Measurements from ENCODE around the gene PLCL1. TPM values are rescaled to one million over a fixed set of nuclear protein-coding genes. Genes with fewer than 3 reads are reported as not detected.

Gene PLCL1
- total RNA-seq, 1 donor from 2014 or later = 13.6 TPM

- peaks cover 2% of the 10 kb centered on the region for H3K27me3 Mint-ChIP-seq (ENCODE audit: unreplicated experiment)
- H3K4me1 Mint-ChIP-seq (ENCODE audit: unreplicated experiment) = peaks cover 14% of the 10 kb centered on the region
- no peaks in the 10 kb centered on the region for H3K9me3 Mint-ChIP-seq (ENCODE audit: unreplicated experiment)
- peak overlapping the region; percentile 85 for H3K27ac Mint-ChIP-seq (ENCODE audit: unreplicated experiment)
- no peak overlapping the region for H3K4me3 Mint-ChIP-seq (ENCODE audit: unreplicated experiment)
- TF ChIP-seq CTCF (IDR thresholded peaks at IDR 0.05; ENCODE audit: unreplicated experiment) = no peak
- no peak for DNase-seq (ENCODE audit: low spot score)
- no peaks in the 10 kb centered on the region for H3K36me3 Mint-ChIP-seq (ENCODE audit: low read depth, unreplicated experiment)
Observed at GRCh38 chr2:198117406-198118041, 313.1 kb downstream of the PLCL1 start.

GRCh38 chr2:198127627-198128026 is 323.2 kb downstream of the PLCL1 start:
- peak; percentile 78 for TF ChIP-seq CTCF (IDR thresholded peaks at IDR 0.05; ENCODE audit: unreplicated experiment)
- H3K4me1 Mint-ChIP-seq (ENCODE audit: unreplicated experiment) = peaks cover 8% of the 10 kb centered on the region

GRCh38 chr2:198129609-198130008 is 325.2 kb downstream of the PLCL1 start:
- Mint-ChIP-seq H3K27ac (ENCODE audit: unreplicated experiment) (no peak overlapping the region), H3K4me3 (ENCODE audit: unreplicated experiment) (no peak overlapping the region), H3K9me3 (ENCODE audit: unreplicated experiment) (no peaks in the 10 kb centered on the region), H3K4me1 (ENCODE audit: unreplicated experiment) (peaks cover 8% of the 10 kb centered on the region), H3K36me3 (ENCODE audit: low read depth, unreplicated experiment) (peaks cover 3% of the 10 kb centered on the region), H3K27me3 (ENCODE audit: unreplicated experiment) (no peaks in the 10 kb centered on the region)
- no peak for TF ChIP-seq CTCF (IDR thresholded peaks at IDR 0.05; ENCODE audit: unreplicated experiment)
- no peak for DNase-seq (ENCODE audit: low spot score)

More at GRCh38 chr2:198127627-198128026, 323.2 kb downstream of the PLCL1 start:
- no peaks in the 10 kb centered on the region for H3K9me3 Mint-ChIP-seq (ENCODE audit: unreplicated experiment)
- no peaks in the 10 kb centered on the region for H3K27me3 Mint-ChIP-seq (ENCODE audit: unreplicated experiment)
- peaks cover 3% of the 10 kb centered on the region for H3K36me3 Mint-ChIP-seq (ENCODE audit: low read depth, unreplicated experiment)
- peak; percentile 41 for DNase-seq (ENCODE audit: low spot score)
- no peak overlapping the region for H3K27ac Mint-ChIP-seq (ENCODE audit: unreplicated experiment)
- H3K4me3 Mint-ChIP-seq (ENCODE audit: unreplicated experiment) = no peak overlapping the region

- Mint-ChIP-seq H3K9me3 (ENCODE audit: unreplicated experiment) (no peaks in the 10 kb centered on the region), H3K36me3 (ENCODE audit: low read depth, unreplicated experiment) (peaks cover 3% of the 10 kb centered on the region), H3K27ac (ENCODE audit: unreplicated experiment) (no peak overlapping the region), H3K4me1 (ENCODE audit: unreplicated experiment) (peaks cover 10% of the 10 kb centered on the region), H3K27me3 (ENCODE audit: unreplicated experiment) (no peaks in the 10 kb centered on the region), H3K4me3 (ENCODE audit: unreplicated experiment) (no peak overlapping the region)
- no peak for TF ChIP-seq CTCF (IDR thresholded peaks at IDR 0.05; ENCODE audit: unreplicated experiment)
- DNase-seq (ENCODE audit: low spot score) = no peak
Observed at GRCh38 chr2:198134293-198134955, 330.0 kb downstream of the PLCL1 start.

GRCh38 chr2:198135481-198135934 is 331.1 kb downstream of the PLCL1 start:
- TF ChIP-seq CTCF (IDR thresholded peaks at IDR 0.05; ENCODE audit: unreplicated experiment) = no peak
- H3K27me3 Mint-ChIP-seq (ENCODE audit: unreplicated experiment) = no peaks in the 10 kb centered on the region
- no peak for DNase-seq (ENCODE audit: low spot score)
- H3K4me1 Mint-ChIP-seq (ENCODE audit: unreplicated experiment) = peaks cover 10% of the 10 kb centered on the region
- no peak overlapping the region for H3K27ac Mint-ChIP-seq (ENCODE audit: unreplicated experiment)
- no peaks in the 10 kb centered on the region for H3K9me3 Mint-ChIP-seq (ENCODE audit: unreplicated experiment)
- peaks cover 3% of the 10 kb centered on the region for H3K36me3 Mint-ChIP-seq (ENCODE audit: low read depth, unreplicated experiment)
- H3K4me3 Mint-ChIP-seq (ENCODE audit: unreplicated experiment) = no peak overlapping the region
